SKM-1 (cell line): ENCODE data around the gene ST8SIA5.

Experiments used
- DNase-seq: peaks from one replicate; lab custom pipeline; 2025; ENCODE audit not compliant: unreplicated experiment; lab: John Stamatoyannopoulos, UW

The ST8SIA5 gene

DNA sequence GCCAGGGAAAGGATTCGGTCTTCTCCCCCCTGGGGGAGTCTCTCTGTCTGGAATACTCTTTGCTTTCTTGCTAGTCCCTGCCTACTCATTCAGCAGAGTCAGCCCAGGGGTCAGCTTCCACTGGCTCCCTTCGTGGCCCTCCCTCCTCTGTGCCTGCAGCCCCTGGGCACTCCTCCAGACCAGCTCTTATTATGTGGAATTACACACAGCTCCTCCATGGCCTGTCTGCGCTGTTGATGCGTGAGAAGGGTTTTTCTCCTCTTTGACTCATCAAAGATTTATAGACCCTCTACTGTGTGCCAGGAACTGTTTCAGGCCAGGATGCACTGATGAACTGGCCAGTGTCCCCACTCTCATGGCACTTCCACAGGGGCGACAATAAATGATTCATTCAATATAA is 44.4 kb downstream of the ST8SIA5 start:
- DNase-seq, result no peak

DNA sequence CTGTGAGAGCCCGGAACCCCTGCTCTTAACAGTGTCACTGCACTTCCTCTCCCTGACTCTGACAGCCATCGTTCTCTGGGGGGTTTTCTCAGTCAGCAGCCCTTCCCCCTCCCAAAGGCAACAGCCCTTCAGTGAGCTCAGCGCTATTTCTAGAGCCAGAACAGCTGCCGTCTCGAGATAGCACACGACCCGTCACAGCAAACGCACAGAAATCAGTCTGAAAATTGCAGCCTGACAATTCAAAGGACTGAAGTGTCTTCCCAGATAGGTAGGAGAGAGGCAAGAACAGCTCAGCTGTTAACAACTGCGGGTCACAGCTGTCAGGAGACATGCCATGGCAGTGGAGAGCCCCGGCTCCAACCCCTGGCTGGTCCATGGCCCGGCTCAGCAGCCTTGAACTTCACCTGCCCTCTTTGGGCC is 45.4 kb downstream of the ST8SIA5 start:
- DNase-seq, result no peak

DNA sequence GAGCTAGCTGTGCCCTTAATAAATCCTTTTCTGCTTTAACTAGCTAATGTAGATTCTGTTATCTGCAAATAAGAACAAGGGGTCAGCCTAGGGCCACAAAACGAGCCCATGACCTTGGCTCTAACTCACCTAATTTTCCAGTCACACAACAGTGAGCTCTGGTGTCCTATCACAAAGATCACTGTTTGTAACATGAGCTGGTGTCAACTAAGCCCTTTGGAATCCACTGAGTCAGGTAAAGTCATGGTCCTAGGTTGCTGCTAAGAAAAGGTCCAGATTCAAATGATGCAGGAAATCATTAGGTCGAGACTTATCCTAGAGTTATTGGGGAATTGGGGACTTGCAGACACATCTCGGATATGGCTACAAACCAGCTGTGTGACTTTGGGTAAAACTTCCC is 49.9 kb downstream of the ST8SIA5 start:
- DNase-seq, result no peak

DNA sequence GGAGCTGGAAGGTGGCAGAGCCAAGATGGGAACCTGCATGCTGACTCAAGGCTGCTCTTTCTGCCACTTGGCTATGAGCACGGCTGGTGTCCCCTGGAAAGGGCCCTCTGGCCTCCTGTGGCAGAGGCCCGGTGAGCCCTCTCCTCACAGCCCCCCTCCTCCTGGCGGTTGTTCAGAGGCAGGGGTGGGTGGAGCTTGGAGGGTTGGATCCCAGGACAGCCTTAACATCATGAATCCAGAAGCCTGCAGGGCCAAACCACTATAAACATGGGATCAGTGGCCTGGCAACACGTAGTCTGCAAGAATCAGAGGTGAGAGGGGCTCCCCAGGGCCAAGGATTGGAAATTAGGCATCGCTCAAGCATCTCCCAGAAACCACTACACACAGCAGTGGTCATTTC is 51.3 kb downstream of the ST8SIA5 start:
- no peak for DNase-seq

DNA sequence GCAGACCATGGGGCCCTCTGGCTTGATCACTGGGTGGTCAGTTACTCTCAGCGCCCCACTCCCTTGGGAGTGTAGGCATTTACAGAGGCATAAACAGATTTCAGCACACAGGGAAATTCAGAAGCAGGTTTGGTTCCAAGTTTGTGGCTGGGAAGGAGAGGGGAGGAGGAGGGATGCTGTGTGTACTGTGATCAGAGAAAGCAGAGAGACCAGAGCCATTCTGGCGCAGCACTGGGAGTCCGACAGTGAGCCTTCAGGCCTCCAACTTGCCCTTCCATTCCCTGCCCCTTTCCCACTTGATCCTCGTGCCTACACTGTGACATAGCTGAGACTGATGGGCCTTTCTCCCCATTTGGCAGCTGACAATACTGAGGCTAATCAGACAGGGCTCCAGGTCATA is 52.0 kb downstream of the ST8SIA5 start:
- no peak for DNase-seq

DNA sequence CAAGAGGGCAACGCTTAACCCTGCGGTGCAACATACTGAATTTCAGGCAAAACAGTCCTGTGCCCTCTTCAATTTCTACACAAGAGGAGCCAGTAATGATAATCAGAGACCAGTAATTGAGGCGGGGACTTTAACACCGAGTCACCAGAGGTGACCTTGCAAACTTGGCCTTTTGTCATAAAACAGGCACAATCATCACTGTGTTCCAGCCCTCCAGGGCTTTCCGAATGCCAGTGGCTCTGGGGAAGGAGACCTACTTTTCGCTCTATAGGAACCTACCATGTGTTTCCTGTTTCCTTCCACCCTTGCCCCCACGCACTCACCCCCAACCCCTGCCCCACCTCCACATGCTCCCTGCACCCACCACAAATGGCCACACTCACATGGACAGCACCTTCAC is 52.7 kb downstream of the ST8SIA5 start:
- DNase-seq, result no peak

DNA sequence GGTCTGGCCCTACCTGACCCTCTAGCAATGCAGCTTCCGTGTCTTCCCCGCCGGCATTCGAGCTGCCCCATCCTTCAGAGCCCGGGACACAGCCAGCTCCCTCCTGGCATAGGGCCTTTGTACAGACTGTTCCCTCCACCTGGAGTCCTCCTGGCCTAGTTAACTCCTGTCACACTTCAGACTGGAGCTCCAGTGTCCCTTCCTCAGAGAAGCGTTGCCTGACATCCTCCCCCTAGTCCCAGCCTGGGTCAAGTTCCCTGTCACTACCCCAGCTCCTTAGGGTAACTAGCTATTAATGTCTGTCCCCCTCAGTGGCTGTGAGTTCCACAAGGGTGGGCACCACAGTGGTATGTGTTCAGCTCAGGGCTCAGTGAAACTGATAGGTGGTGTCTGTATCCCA is 54.4 kb downstream of the ST8SIA5 start:
- no peak for DNase-seq

DNA sequence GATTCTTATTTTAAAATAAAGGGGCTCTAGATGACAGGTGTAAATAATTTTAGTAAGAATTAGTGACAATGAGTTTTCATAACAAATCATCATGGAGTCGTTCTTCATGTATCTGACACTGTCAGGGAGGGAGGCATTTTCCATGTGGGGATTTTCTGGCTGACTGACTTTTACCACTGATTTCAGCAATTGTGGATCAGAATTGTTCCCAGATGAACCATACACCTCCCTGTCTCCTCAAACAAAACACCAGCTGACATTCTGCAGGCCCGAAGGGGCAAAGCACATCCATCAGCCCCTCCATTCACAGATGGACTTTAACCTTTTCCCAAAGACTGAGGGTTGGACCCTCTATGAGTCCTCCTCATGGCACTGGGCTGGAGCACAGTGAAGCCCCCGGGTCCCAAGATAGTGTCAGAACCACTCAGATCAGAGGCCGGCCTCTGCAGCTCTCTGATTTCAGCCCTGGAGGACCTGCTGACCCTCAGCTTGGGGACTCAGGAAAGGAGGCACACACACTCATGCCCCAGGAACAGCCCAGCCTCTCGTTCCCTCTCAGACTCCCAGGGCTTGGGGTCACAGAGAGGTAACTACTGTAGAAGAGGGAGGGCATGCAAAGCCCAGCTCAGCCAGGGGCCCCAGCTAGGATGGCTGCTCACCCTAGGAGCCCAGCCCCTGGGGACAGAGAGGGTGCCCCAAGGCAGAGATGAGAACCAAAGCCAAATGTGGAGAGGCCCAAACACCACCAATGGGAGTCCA is 56.6 kb downstream of the ST8SIA5 start:
- DNase-seq, result no peak

DNA sequence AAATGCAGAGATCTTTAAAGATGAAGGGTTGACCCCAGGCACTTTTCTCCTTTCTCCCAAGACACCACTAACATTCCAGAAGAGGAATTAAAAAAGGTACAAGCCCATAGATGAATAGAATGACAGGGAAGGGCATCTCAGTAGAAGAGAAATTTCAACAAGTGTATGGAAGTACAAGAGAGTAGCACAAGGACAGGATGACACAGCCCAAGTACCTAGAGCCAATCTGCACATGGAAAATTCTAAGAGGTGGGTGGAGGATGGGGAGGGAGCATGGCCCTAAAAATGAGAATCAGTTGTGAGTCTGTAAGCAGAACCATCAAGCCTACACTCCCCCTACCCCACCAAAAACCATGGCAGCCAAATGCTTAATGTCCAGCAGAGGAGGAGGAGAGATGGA is 60.2 kb downstream of the ST8SIA5 start:
- no peak for DNase-seq

DNA sequence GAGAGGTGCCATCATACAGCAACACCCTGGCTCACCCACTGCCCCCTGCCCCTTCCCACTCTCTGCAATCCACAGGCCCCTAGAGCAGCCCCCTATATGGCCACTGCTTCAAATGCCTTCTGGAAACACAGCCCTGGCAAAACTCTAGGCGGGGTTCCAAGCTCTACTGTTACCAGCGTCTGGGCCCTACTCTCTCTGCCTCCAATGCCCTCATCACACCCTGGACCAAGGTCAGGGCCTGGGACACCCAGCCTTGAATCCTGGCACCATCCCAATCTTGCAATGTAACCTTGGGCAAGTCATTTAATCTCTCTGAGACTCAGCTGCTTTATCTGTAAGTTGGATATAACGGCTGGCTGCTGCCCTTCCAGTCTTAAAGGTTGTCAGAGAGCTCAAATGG is 60.6 kb downstream of the ST8SIA5 start:
- DNase-seq, result no peak

DNA sequence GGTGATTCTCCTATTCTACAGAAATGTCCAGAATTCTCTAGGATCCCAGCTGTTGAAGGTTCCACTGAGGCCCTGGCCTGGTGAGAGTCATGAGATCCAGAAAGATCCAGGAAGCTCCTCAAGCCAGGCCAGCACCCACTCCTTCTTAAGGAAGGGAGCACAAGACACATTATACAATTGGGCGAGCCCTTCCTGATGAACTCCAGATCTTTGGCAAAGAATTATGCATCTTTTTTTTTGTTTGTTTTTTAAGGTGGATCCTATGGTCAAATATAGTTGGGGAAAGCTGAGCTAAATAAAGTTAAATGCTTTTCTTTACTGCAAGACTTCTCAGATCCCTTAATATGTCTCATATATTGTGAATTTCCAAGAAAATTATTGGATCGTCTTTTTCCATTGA is 62.9 kb downstream of the ST8SIA5 start:
- DNase-seq, result no peak

DNA sequence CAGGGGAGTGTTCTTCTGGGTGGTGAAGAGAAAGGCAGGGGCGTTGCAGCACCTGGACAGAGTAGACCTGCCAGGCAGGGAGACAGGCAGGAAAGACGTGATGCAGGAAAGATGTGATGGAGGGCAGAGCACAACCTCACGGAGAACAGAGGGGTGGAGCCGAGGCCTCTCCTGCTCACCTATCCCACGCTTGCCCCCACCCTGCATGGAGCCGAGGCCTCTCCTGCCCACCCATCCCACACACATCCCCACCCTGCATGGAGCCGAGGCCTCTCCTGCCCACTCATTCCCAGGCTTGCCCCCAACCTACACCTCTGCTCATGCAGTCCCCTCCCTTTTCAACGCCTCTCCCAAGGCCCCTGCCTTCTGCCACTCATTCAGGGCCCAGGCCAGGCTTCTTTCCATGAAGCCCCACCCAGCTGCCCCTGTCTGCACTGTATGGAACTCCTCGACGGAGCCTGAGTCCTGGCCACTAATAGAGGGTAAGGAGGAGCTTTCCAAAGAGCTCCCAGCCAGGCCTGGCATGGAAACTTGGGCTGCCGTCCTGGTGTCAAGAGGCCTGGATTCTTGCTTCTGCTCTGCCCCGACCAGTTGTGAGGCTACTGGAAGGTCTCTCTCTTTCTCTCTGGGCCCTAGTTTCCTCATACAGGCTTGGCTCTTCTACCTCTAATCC is 67.9 kb downstream of the ST8SIA5 start:
- DNase-seq, result no peak

DNA sequence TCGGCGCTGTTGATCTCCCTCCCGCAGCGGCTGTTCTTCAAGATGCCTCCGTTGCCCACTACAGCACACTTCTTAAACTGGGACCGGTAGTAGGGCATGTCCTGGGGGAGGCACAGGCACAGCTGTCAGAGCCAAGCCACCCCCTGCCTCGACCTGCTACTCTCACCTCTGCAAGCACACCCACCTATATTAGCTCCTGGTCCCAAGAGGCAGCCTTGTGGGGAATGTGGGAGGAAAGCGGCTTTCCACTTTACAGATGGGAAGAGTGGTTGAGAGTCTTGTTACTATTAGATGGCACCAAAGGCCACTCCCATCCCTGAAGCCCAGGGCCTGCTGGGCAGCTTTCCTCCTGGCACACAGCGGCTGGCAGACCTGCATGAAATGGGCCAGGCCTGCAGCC is 70.7 kb downstream of the ST8SIA5 start:
- no peak for DNase-seq

DNA sequence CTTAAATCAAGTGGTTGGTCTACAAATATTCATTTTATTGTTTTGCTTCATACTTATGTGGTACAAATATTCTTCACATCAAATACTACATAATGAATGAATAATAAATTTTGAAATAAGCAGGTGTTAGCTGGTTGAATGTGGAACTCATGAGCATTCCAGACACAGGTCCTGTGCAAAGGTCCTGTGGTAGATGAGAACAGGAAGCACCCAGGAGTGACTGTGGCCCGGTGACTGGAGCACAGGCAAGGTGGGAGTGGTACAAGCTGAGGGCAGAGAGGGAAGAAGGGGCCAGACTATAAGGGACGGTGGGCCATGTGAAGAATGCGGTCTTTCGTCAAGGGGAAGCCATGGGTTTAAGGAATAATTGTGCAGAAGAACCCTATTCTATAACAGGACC is 73.6 kb downstream of the ST8SIA5 start:
- no peak for DNase-seq

DNA sequence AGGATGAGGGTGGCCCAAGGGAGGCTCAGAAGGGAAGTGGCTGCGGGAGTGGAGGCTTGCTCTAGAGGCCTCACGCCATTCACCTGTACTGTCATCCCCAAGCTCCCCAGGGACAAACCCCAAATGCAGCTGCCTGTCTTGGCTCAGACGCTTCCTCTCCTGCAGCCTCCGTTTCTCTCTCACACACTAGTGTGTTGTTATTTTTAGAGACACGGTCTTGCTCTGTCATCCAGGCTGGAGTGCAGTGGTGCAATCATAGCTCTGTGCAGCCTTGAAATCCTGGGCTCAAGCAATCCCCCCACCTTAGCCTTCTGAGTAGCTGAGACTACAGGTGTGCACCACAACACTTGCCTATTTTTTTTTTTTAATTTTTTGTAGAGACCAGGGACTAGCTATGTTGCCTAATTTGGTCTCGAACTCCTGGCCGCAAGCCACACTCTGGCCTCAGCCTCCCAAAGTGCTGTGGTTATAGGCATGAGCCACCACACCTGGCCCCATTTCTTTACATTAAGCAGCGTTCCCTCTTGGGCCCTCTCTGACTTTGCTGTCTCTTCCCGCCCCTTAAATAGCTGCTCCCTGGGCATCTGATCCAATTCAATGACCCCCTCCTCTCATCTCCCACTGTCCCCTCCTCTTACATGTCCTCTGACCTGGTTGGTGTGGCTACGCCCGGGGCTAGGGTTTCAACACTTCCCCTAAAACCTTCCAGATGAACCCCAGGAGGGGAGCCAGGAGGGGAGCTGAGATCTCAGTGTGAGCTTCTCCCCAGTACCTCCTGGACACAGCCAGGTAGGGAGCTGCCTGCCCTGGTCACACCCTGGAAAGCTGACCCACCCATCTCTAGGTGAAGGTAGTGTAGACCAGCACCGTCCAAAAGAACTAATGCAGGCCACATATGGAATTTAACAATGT is 75.8 kb downstream of the ST8SIA5 start:
- no peak for DNase-seq

DNA sequence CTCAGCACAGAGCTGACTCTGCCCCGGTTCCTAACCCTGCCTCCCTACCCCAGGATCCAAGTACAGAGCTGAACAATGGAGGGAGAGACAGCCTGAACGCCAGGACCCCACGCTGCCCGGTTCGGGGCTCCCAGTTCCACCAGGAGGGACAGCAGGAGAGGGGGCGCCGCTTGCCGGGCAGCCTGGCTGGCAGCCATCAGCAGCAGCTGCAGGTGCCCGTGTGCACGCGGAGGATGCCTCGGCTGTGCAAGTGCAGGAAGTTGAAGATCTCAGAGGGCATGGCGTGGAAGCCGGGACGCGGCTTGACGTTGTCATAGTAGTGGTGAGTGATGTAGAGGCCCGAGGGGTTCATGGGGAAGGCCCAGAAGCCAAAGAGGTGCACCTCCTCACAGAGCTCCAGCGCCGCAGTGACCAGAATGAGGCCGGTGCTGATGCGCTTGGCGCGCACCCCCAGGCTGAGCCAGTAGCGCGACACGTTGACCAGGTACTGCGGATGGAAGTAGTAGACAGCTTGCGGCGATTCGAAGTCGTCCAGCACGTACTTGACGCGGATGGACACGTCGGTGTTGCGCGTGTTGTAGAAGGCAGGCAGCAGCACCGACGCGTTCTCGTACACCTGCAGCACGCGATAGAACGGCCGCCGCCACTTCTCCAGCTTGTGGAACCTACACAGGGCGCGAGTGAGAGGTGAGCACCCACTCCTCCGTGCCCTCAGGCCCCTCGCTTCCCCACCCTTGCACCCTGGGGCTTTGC is 76.8 kb downstream of the ST8SIA5 start:
- no peak for DNase-seq

DNA sequence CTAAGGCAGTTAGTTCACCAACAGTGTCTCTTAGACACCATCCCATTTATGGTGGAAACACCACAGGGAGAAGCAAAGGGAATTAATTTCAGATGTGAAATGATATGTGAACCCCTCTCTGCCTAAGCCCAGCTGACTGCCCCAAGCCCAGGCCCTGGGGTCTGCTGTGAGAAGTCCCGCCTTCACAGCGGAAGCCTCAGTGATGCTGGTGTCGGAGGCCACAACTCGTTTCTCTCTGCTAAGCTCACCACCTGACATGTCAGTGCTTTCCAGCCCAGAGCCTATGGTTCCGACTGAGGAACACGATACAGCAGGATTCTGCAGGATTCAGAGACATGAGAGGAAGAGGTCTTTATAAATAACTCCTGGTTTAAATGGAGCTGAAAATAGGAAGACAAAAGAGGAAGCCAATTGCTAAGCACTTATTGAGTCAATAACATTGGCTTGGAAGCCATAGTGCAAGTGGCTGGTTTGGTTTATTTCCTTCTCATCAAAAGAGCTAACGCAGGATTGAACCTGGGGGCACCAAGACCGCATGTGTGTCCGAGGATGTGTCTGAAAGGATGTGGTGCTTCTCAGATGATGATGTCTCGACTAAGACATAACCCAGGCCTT is 78.0 kb downstream of the ST8SIA5 start:
- peak; percentile 67 for DNase-seq

DNA sequence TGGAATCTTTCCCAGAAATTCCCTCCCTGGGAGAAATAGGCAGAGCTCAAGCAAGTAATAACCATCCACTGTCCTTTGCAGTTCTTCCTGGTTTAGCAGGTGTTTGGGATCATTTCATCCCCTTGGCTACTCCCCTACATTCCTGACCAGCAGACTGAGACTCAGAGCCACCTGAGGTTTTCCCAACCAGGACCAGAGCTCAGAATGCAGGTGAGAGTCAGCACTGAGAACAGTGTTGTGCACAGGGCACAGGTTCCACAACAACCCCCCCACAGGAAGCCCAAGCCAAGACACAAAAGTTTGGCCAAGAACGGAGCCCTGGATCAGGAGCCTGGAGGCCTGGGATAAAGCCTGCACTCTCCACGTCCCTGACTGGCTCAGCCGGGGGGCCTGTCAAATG is 78.8 kb downstream of the ST8SIA5 start:
- no peak for DNase-seq

DNA sequence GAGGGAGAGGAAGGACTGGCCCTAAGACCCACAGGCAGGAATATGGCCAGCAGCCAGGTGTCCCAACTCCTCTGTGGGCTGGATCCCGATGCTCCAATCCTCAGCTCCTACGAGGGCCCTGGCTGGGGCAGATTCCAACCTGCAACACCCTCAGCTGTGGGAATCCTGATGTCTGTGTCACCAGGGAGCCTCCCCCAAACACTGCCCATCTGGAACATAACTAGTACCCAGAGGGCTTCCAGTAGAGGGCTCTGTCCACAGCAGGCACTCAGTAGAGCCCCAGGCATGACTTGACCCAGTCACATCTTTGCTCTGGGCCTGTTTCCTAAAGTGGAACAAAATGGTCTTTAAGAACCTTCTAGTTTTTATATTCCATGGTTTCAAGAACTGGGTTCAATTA is 79.2 kb downstream of the ST8SIA5 start:
- DNase-seq, result no peak

DNA sequence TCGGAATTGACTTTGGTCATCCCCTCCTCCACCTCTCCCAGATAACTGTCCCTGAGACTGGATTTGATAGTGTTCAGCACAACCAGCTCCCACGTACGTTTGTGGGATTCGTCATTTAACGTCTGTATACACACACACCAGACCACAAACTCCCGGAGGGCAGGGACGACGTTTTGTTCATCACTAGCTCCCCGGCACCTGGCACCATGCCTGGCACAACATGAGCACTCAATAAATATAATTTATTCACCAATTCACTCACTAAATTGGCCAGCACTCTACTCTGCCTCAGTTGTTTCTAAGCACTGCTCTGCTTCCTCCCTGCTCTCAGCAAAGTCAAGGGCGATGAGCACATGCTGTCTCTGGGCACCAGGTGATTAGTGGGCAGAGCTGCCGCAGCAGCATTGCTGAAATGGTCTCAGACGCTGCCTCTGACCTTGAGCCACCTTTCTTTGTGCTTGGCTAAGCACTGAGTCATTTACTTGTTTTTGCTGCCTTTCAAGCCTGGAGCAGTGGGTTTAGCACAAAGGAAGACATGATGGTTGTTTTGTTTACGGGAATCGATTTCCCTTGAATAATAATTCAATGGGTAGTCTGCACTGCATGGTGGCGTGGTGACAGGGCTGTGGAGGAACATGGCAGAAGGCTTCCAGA is 80.5 kb downstream of the ST8SIA5 start:
- DNase-seq, result no peak
